T-cell (primary cell): ENCODE data around the gene VPS18. TPM values are rescaled to one million over a fixed set of nuclear protein-coding genes. Genes with fewer than 3 reads are reported as not detected.

Experiments
- ATAC-seq, 4 experiments: fragments of 200-7000 bp in 3 of 4; fragments of 150-1000 bp in 1 of 4; cut with Tn5 transposase; replicated peaks in 1 of 4; 1 replicate in 3 of 4; 2 replicates in 1 of 4; pipeline ENCODE4 v1.10.0; 2021; ENCODE audit warnings: moderate library complexity in 3 of 4, mild to moderate bottlenecking in 2 of 4, moderate number of reproducible peaks in 1 of 4
- CTCF ChIA-PET, 2 donors: fragments of 300-600 bp; sonication (Branson Sonifier 250); formaldehyde crosslinking; loops; one replicate each; lab custom pipeline; 2022; ENCODE audit warnings: antibody characterized with exemption in 2 of 2; lab: Charles Lee
- POLR2A ChIA-PET, 2 donors: fragments of 300-600 bp; sonication (Branson Sonifier 250); formaldehyde crosslinking; loops; one replicate each; lab custom pipeline; 2022; ENCODE audit warnings: antibody characterized with exemption in 2 of 2; lab: Charles Lee
- DNase-seq, 35 experiments: peaks; one replicate each; pipeline versions ENCODE4 v3.0.0 to v3.0.0-alpha.2; 2013 to 2023
- H3K27ac ChIP-seq: one replicate; pipeline ENCODE4 v1.5.1; 2013; ENCODE audit warnings: low read length
- H3K27me3 ChIP-seq, 2 experiments: replicated peaks in 1 of 2; 1 replicate in 1 of 2; 2 replicates in 1 of 2; pipeline versions ENCODE4 v1.6.1 to v1.7.0; 2013; ENCODE audit warnings: low read length in 1 of 2, mixed read lengths in 1 of 2; ENCODE audit not compliant: control insufficient read depth in 2 of 2, insufficient read depth in 2 of 2; ENCODE audit errors: extremely low read depth in 1 of 2
- H3K36me3 ChIP-seq, 2 donors: 1 replicate in 1 of 2; 2 replicates in 1 of 2; pipeline versions ENCODE4 v1.6.1 to v1.7.0; 2013; ENCODE audit warnings: low read length in 1 of 2; ENCODE audit not compliant: control insufficient read depth in 2 of 2, insufficient read depth in 1 of 2; ENCODE audit errors: extremely low read depth in 1 of 2
- H3K4me1 ChIP-seq, 2 experiments: 1 replicate in 1 of 2; 2 replicates in 1 of 2; pipeline versions ENCODE4 v1.6.1 to v1.7.0; 2013; ENCODE audit warnings: low read length in 2 of 2, mixed read lengths in 1 of 2; ENCODE audit not compliant: insufficient read depth in 2 of 2, control insufficient read depth in 1 of 2; ENCODE audit errors: extremely low read depth in 1 of 2
- H3K4me3 ChIP-seq, 2 donors: 1 replicate in 1 of 2; 2 replicates in 1 of 2; pipeline versions ENCODE4 v1.5.1 to v1.7.0; 2013; ENCODE audit warnings: mild to moderate bottlenecking in 2 of 2, low read length in 1 of 2, moderate library complexity in 1 of 2; ENCODE audit not compliant: control insufficient read depth in 1 of 2; ENCODE audit errors: extremely low read depth in 1 of 2
- H3K9me3 ChIP-seq: 2 replicates; pipeline ENCODE4 v1.7.0; 2013
- H3K27ac Mint-ChIP-seq, 2 donors: one replicate each; pipeline ENCODE4 v1.8.0; 2020 to 2021; ENCODE audit warnings: mild to moderate bottlenecking in 2 of 2, mixed read lengths in 2 of 2
- H3K27me3 Mint-ChIP-seq, 2 donors: one replicate each; pipeline ENCODE4 v1.8.0; 2021 to 2022; ENCODE audit warnings: mixed read lengths in 2 of 2
- H3K36me3 Mint-ChIP-seq: one replicate; pipeline ENCODE4 v1.8.0; 2021; ENCODE audit warnings: mixed read lengths
- H3K4me1 Mint-ChIP-seq, 3 donors: one replicate each; pipeline ENCODE4 v1.8.0; 2020 to 2022; ENCODE audit warnings: mixed read lengths in 3 of 3, mild to moderate bottlenecking in 1 of 3
- H3K4me3 Mint-ChIP-seq, 3 donors: one replicate each; pipeline ENCODE4 v1.8.0; 2020 to 2022; ENCODE audit warnings: mild to moderate bottlenecking in 3 of 3, mixed read lengths in 3 of 3, moderate library complexity in 3 of 3
- H3K9me3 Mint-ChIP-seq, 3 donors: one replicate each; pipeline ENCODE4 v1.8.0; 2020 to 2022; ENCODE audit warnings: mixed read lengths in 3 of 3
- WGBS: methylation state at CpG from one replicate; pipeline ENCODE4 v1.1.5; 2013; ENCODE audit warnings: missing lambda C conversion rate; ENCODE audit not compliant: insufficient coverage; 5-methylcytosine and 5-hydroxymethylcytosine counted together
- total RNA-seq, 35 experiments: library from RNA in 6 of 35; stranded (reverse) in 6 of 35; fragments of 120-200 nt in 1 of 35; gene quantifications; one replicate each; pipeline versions ENCODE4 v1.2.1 to v1.2.4 and lab custom pipeline; 2013 to 2026

The VPS18 gene
- total RNA-seq, 5 donors from 2014 or later (not counting 1 experiment from before 2014, with no cell fraction given): 16.2 to 23.4 (median 21.3) TPM

DNA sequence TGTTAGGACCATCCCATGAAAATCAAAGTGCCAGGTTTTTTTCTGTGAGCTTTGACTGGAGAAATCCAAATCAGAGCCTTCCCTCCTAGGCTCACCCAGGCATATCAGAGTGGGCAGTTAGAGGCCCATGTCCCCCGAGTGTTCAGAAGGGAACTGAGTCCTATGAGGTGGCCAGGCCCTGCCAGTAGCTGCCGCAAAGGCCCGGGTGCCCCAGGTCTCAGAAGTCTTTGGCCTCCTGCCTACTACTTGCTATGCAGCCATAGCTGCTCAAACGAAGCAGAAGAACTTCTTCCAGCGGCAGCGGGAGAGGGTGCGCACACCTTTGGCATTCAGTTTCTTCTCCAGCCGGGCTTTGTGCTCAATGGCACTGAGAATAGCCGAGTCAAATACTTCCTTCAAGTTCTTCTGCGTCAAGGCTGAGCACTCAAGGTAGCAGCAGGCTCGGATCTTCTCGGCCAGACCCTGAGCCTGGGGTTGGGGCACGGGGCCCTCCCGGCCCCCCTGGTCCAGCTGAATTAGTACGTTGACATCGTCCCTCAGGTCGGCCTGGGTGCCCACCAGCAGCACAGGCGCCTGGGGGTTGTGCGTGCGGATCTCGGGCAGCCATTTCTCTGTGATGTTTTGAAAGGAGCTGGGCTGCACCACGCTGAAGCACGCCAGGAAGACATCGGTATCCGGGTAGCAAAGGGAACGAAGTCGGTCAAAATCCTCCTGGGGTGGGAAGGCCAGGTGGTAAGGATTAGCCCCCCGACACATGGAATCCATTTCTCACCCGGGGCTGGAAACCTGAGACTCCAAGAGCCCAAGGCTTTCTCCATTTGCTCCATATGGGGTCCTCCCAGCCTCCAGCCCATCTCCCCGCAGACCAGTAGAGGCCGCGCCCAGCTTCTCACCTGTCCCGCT, 21.2 kb upstream of the VPS18 start:
- Mint-ChIP-seq H3K9me3 (no peaks in the 10 kb centered on the region), H3K36me3 (no peaks in the 10 kb centered on the region), H3K4me1 (peaks cover 7 to 11% (median 8%) of the 10 kb centered on the region in 3 donors), H3K4me3 (peak overlapping the region; percentile 65 to 84 (median 75)), H3K27ac (no peak overlapping the region), H3K27me3 (peaks cover 3 to 6% of the 10 kb centered on the region in 2 donors)
- 79% methylated on average over 24 of the region's 33 CpGs for WGBS
- Histone ChIP-seq H3K36me3 (no peaks in the 10 kb centered on the region), H3K9me3 (no peaks in the 10 kb centered on the region), H3K4me1 (peaks cover 0 to 15% of the 10 kb centered on the region in 2 experiments), H3K27me3 (peaks cover 0 to 30% of the 10 kb centered on the region in 2 experiments), H3K27ac (no peak overlapping the region), H3K4me3 (peak overlapping the region; percentile 47 to 61)
- ChIA-PET CTCF (interaction anchor here (0.6 to 1.6 kb wide), 7 partner anchors 13 to 61 kb away, joined by 3 to 9 read pairs (median 4); partner anchors contain the start of gene VPS18 (in 2 of the 2)), POLR2A (no interaction called here)
- DNase-seq: no peak
- ATAC-seq: no peak

DNA sequence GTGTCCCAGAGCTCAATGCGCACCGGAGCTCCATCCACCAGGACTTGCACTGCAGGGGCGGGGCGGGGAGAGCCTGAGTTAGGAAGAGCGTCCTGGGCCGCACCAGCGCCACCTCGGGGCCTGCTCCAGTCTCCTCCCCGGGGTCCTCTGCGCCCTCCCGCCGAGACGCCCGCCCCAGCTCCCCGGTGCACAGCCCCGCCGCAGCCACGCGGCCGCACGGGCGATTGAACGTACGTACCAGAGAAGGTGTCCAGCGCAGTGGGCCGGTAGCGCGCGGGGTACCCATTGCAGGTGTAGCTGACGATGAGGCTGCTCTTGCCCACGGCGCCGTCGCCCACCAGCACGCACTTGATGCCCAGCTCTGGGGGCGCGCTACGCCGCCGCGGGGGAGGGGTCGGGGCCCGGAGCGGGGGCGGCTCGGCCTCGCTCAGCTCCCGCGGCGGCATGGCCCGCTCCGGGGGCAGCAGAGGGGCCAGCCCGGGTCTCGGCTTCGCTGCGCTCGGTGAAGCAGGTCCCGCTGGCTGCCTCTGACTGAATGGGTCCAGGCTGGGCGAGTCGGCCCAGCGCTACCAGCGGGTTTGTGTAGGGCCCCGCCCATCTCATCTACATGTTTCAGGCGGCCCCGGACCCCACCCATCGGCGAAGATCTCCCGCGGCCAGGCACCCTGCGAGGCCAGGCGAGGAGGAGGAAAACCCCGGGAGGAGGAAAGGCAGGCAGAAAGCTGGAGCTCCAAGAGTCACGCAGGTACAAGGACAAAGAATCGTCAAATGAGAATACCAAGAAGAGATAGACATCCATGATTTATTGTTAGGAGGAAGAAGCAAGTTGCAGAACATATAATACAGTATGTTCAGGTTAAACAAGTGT, 20.3 kb upstream of the VPS18 start, which contains the start of gene RHOV:
Gene RHOV (minus strand): TSS at position 541 of the 868 bp plus-strand sequence. CDS start 95 bp downstream, at position 446.
- CTCF ChIA-PET: interaction anchor here (0.6 to 1.6 kb wide), 6 partner anchors 14 to 62 kb away, joined by 3 to 9 read pairs (median 4); partner anchors contain the start of gene VPS18 (in 2 of the 2)
- H3K9me3 Mint-ChIP-seq: no peaks in the 10 kb centered on the region
- peak within 1 kb of the TSS; percentile 75 to 84 (median 80) for H3K4me3 Mint-ChIP-seq

DNA sequence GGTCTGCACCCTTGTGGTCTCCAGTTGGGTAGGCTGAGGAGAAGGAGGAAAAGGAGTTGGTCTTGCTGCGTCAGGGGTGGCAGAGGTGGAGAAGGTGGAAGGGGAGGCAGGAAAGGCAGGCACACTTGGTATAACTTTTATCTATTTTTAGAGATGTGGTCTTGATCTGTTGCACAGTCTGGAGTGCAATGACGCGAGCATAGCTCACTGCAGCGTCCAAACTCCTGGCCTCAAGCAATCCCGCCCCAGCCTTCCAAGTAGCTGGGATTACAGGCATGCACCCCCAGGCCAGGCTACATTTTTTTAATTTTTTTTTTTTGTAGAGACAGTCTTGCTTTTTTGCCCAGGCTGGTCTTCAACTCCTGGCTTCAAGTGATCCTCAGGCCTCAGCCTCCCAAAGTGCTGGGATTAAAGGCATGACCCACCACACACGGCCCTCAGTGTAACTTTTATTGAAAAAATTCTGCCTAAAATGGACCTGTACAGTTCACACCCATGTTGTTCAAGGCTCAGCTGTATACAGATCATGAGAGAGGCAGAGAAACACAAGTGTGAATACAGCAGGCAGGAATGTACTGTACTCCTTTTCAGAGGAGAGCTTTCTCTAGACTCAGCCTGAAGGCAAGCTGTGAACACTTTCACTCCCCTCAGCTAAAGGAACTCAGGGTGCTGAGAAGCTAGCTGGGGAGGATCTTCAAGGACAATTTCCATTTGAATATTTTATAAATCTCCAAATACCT, 18.1 kb upstream of the VPS18 start:
- no peak overlapping the region for H3K4me3 Mint-ChIP-seq
- ChIA-PET POLR2A (interaction anchor here in 1 of 2 donors (0.6 to 1.0 kb wide), 2 partner anchors 183 to 268 kb away, joined by 4 to 7 read pairs; no protein-coding TSS in a partner anchor), CTCF (no interaction called here)
- H3K27ac Mint-ChIP-seq: no peak overlapping the region
- H3K9me3 Mint-ChIP-seq: no peaks in the 10 kb centered on the region
- Histone ChIP-seq H3K36me3 (no peaks in the 10 kb centered on the region), H3K4me3 (no peak overlapping the region), H3K27me3 (peaks cover 0 to 32% of the 10 kb centered on the region in 2 experiments), H3K27ac (no peak overlapping the region), H3K9me3 (no peaks in the 10 kb centered on the region), H3K4me1 (peaks cover 0 to 15% of the 10 kb centered on the region in 2 experiments)
- peaks cover 3 to 6% of the 10 kb centered on the region in 2 donors for H3K27me3 Mint-ChIP-seq
- no peaks in the 10 kb centered on the region for H3K36me3 Mint-ChIP-seq
- DNase-seq: no peak
- H3K4me1 Mint-ChIP-seq: peaks cover 10 to 13% (median 11%) of the 10 kb centered on the region in 3 donors
- WGBS: 84% methylated on average over 5 of the region's 6 CpGs
- no peak for ATAC-seq

More for the DNA sequence above, 20.3 kb upstream of the VPS18 start, which contains the start of gene RHOV:
- peak within 1 kb of the TSS; percentile 47 to 61 for H3K4me3 ChIP-seq
- POLR2A ChIA-PET: no interaction called here
- peaks cover 10 to 13% (median 11%) of the 10 kb centered on the region in 3 donors for H3K4me1 Mint-ChIP-seq
- H3K27me3 Mint-ChIP-seq: peaks cover 3 to 6% of the 10 kb centered on the region in 2 donors
- H3K36me3 ChIP-seq: no peaks in the 10 kb centered on the region
- H3K4me1 ChIP-seq: peaks cover 0 to 15% of the 10 kb centered on the region in 2 experiments
- H3K9me3 ChIP-seq: no peaks in the 10 kb centered on the region
- peak within 1 kb of the TSS in 1 of 2 donors; percentile 52 for H3K27ac Mint-ChIP-seq
- no peaks in the 10 kb centered on the region for H3K36me3 Mint-ChIP-seq
- H3K27ac ChIP-seq: no peak within 1 kb of the TSS
- peak; percentile 84 to 90 (median 88) for ATAC-seq
- DNase-seq: peak in 29 of 35 experiments; percentile 14 to 66 (median 38)
- 1% methylated on average over 63 of the region's 74 CpGs for WGBS
- H3K27me3 ChIP-seq: peaks cover 0 to 30% of the 10 kb centered on the region in 2 experiments

DNA sequence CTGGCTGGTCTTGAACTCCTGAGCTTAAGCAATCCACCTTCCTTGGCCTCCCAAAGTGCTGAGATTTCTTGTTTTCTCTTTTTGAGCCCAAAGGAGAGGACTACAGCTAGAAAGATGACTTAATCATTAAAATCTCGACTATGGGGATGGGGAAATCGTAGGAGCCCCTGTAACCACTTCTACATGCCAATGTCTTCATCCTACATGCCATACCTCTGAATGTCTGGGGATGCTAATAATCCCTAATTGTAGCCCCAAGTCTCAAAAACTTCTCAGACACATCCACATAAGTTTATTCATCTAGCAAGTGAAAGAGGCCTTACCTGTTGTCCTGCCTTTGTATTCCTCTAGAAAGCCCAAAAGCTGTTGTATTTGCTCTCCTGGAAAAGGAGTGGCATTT, 16.6 kb upstream of the VPS18 start:
- no peaks in the 10 kb centered on the region for H3K9me3 Mint-ChIP-seq
- H3K36me3 Mint-ChIP-seq: no peaks in the 10 kb centered on the region
- no peak overlapping the region for H3K4me3 ChIP-seq
- peaks cover 7 to 10% (median 7%) of the 10 kb centered on the region in 3 donors for H3K4me1 Mint-ChIP-seq
- no CpG with 5 or more reads among the region's 2 CpGs for WGBS
- H3K4me1 ChIP-seq: peaks cover 0 to 15% of the 10 kb centered on the region in 2 experiments
- H3K27ac ChIP-seq: no peak overlapping the region
- H3K9me3 ChIP-seq: no peaks in the 10 kb centered on the region
- no peak for ATAC-seq
- H3K4me3 Mint-ChIP-seq: no peak overlapping the region
- H3K27me3 Mint-ChIP-seq: peaks cover 2 to 3% of the 10 kb centered on the region in 2 donors
- no peak for DNase-seq
- H3K27ac Mint-ChIP-seq: no peak overlapping the region
- H3K36me3 ChIP-seq: no peaks in the 10 kb centered on the region
- ChIA-PET CTCF (interaction anchor here in 1 of 2 donors (0.6 to 0.7 kb wide), 2 partner anchors 141 to 198 kb away, joined by 3 to 4 read pairs; no protein-coding TSS in a partner anchor), POLR2A (no interaction called here)
- peaks cover 0 to 34% of the 10 kb centered on the region in 2 experiments for H3K27me3 ChIP-seq

DNA sequence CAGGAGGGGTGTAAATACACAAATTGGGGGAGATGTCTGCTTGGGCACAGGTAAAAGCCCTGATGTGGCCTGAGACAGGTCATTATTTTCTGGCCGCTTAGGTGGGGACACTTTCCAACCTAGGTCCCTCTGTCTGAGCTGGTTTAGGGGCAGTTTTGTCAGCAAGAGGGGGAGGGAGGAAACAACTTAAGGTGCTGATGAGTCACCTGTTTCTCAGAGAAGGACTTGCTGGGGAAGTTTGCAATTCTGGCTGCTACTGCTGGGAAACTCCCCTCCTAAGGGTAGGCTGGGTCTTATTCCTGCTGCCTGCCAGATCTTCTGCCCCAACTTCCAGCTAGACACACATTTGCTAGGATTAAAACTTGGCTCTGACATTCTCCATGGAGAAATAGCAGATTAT, 15.5 kb upstream of the VPS18 start:
- Histone ChIP-seq H3K9me3 (no peaks in the 10 kb centered on the region), H3K36me3 (no peaks in the 10 kb centered on the region), H3K4me3 (no peak overlapping the region), H3K4me1 (peaks cover 0 to 7% of the 10 kb centered on the region in 2 experiments), H3K27me3 (peaks cover 0 to 26% of the 10 kb centered on the region in 2 experiments), H3K27ac (no peak overlapping the region)
- Mint-ChIP-seq H3K36me3 (no peaks in the 10 kb centered on the region), H3K9me3 (no peaks in the 10 kb centered on the region), H3K27ac (no peak overlapping the region), H3K27me3 (peaks cover 2 to 3% of the 10 kb centered on the region in 2 donors), H3K4me1 (peaks cover 7 to 8% (median 7%) of the 10 kb centered on the region in 3 donors), H3K4me3 (no peak overlapping the region)
- DNase-seq (peak in 1 of 35 experiments; percentile 46), ATAC-seq (peak in 2 of 4 experiments; percentile 39 to 46)
- CTCF ChIA-PET: interaction anchor here (0.7 to 0.8 kb wide), 2 partner anchors 12 to 38 kb away, joined by 3 to 4 read pairs; no protein-coding TSS in a partner anchor
- 80% methylated on average over 1 of the region's 1 CpG for WGBS
- POLR2A ChIA-PET: interaction anchor here in 1 of 2 donors (0.6 kb wide), 1 partner anchor 20 kb away, joined by 12 read pairs; no protein-coding TSS in a partner anchor
